ENCODE results near the gene ITPR2. TPM values are rescaled to one million over a fixed set of nuclear protein-coding genes. Genes with fewer than 3 reads are reported as not detected.

Gene ITPR2
- polyA plus RNA-seq, 1 of the 3 experiments (the other 2 are of a cell fraction) = 2.3 TPM

DNA sequence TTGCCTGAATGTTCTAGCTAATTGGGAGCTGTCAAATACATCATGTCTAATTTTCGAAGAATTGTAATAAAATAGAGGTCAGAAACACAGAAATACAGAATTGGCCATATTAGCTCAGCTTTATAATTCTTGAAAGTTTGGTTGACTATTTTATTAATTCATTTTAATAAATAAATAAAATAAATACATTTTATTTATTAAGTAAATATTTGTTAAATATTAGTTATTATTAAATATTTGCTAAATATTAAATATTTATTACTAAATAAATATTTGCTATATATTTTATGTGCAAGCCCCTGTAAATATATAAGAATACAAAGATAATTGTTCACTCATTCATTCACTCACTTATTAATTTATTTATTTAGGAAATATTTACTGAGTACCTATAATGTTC lies 406.3 kb downstream of the ITPR2 start:
- H3K79me2 ChIP-seq (ENCODE audit: insufficient read depth) = no peaks in the 10 kb centered on the region
- H3K27me3 ChIP-seq (ENCODE audit: insufficient read depth) = no peaks in the 10 kb centered on the region
- no peak overlapping the region; a peak in 1 of 4 replicates for H3K27ac ChIP-seq (ENCODE audit: low read depth in 2 of 2, low read length in 1 of 2)
- H3K9me2 ChIP-seq = peaks cover 4% of the 10 kb centered on the region; the same call in 1 of the 2 replicates
- H4K20me1 ChIP-seq (ENCODE audit: insufficient read depth) = no peaks in the 10 kb centered on the region
- no peak overlapping the region for H3K9ac ChIP-seq
- TF ChIP-seq SMC3 (IDR thresholded peaks at IDR 0.05; ENCODE audit: low read depth, low read length) = no peak
- TF ChIP-seq, protein P1, sequence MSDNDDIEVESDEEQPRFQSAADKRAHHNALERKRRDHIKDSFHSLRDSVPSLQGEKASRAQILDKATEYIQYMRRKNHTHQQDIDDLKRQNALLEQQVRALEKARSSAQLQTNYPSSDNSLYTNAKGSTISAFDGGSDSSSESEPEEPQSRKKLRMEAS (IDR thresholded peaks at IDR 0.05; ENCODE audit: low read depth) = no peak
- TF ChIP-seq, protein P2, sequence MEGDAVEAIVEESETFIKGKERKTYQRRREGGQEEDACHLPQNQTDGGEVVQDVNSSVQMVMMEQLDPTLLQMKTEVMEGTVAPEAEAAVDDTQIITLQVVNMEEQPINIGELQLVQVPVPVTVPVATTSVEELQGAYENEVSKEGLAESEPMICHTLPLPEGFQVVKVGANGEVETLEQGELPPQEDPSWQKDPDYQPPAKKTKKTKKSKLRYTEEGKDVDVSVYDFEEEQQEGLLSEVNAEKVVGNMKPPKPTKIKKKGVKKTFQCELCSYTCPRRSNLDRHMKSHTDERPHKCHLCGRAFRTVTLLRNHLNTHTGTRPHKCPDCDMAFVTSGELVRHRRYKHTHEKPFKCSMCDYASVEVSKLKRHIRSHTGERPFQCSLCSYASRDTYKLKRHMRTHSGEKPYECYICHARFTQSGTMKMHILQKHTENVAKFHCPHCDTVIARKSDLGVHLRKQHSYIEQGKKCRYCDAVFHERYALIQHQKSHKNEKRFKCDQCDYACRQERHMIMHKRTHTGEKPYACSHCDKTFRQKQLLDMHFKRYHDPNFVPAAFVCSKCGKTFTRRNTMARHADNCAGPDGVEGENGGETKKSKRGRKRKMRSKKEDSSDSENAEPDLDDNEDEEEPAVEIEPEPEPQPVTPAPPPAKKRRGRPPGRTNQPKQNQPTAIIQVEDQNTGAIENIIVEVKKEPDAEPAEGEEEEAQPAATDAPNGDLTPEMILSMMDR (IDR thresholded peaks at IDR 0.05) = no peak
- TF ChIP-seq JUND (IDR thresholded peaks at IDR 0.05) = no peak
- TF ChIP-seq, protein P3, sequence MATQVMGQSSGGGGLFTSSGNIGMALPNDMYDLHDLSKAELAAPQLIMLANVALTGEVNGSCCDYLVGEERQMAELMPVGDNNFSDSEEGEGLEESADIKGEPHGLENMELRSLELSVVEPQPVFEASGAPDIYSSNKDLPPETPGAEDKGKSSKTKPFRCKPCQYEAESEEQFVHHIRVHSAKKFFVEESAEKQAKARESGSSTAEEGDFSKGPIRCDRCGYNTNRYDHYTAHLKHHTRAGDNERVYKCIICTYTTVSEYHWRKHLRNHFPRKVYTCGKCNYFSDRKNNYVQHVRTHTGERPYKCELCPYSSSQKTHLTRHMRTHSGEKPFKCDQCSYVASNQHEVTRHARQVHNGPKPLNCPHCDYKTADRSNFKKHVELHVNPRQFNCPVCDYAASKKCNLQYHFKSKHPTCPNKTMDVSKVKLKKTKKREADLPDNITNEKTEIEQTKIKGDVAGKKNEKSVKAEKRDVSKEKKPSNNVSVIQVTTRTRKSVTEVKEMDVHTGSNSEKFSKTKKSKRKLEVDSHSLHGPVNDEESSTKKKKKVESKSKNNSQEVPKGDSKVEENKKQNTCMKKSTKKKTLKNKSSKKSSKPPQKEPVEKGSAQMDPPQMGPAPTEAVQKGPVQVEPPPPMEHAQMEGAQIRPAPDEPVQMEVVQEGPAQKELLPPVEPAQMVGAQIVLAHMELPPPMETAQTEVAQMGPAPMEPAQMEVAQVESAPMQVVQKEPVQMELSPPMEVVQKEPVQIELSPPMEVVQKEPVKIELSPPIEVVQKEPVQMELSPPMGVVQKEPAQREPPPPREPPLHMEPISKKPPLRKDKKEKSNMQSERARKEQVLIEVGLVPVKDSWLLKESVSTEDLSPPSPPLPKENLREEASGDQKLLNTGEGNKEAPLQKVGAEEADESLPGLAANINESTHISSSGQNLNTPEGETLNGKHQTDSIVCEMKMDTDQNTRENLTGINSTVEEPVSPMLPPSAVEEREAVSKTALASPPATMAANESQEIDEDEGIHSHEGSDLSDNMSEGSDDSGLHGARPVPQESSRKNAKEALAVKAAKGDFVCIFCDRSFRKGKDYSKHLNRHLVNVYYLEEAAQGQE (IDR thresholded peaks at IDR 0.05; ENCODE audit: low read depth, low read length) = no peak
- no peak for TF ChIP-seq ELF1 (IDR thresholded peaks at IDR 0.05)
- TF ChIP-seq, protein P4, sequence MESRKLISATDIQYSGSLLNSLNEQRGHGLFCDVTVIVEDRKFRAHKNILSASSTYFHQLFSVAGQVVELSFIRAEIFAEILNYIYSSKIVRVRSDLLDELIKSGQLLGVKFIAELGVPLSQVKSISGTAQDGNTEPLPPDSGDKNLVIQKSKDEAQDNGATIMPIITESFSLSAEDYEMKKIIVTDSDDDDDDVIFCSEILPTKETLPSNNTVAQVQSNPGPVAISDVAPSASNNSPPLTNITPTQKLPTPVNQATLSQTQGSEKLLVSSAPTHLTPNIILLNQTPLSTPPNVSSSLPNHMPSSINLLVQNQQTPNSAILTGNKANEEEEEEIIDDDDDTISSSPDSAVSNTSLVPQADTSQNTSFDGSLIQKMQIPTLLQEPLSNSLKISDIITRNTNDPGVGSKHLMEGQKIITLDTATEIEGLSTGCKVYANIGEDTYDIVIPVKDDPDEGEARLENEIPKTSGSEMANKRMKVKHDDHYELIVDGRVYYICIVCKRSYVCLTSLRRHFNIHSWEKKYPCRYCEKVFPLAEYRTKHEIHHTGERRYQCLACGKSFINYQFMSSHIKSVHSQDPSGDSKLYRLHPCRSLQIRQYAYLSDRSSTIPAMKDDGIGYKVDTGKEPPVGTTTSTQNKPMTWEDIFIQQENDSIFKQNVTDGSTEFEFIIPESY (IDR thresholded peaks at IDR 0.05; ENCODE audit: borderline replicate concordance, low read depth) = no peak
- no peak for TF ChIP-seq CHD2 (IDR thresholded peaks at IDR 0.05; ENCODE audit: low read length, partially characterized antibody)
- no peak for TF ChIP-seq RCOR1 (IDR thresholded peaks at IDR 0.05; ENCODE audit: low read length)
- no peak for TF ChIP-seq SIN3A (IDR thresholded peaks at IDR 0.05; ENCODE audit: borderline replicate concordance, low read depth, low read length)
- TF ChIP-seq GATA2 (CRISPR knock-in tag; IDR thresholded peaks at IDR 0.05) = no peak
- TF ChIP-seq, protein P5, sequence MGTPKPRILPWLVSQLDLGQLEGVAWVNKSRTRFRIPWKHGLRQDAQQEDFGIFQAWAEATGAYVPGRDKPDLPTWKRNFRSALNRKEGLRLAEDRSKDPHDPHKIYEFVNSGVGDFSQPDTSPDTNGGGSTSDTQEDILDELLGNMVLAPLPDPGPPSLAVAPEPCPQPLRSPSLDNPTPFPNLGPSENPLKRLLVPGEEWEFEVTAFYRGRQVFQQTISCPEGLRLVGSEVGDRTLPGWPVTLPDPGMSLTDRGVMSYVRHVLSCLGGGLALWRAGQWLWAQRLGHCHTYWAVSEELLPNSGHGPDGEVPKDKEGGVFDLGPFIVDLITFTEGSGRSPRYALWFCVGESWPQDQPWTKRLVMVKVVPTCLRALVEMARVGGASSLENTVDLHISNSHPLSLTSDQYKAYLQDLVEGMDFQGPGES (IDR thresholded peaks at IDR 0.05; ENCODE audit: low read depth, low read length) = no peak
- CTCF ChIA-PET = interaction anchor here (0.8 to 1.5 kb wide), 3 partner anchors 187 to 225 kb away, joined by 3 to 7 read pairs (median 4); no protein-coding TSS in a partner anchor
- H3K4me1 ChIP-seq (ENCODE audit: control insufficient read depth in 1 of 2, insufficient read depth in 2 of 2, low read depth in 1 of 2, low read length in 1 of 2) = peaks cover 0 to 16% of the 10 kb centered on the region in 2 experiments; a peak in 1 of 4 replicates
- WGBS (ENCODE audit: low lambda C conversion rate) = 80% methylated on average over 1 of the region's 1 CpG
- H3K36me3 ChIP-seq (replicated peaks in 1 of 2; ENCODE audit: control insufficient read depth in 1 of 2, insufficient read depth in 2 of 2, low read length in 1 of 2) = peaks cover 0 to 8% of the 10 kb centered on the region in 2 experiments
- H3K9me3 ChIP-seq = no peaks in the 10 kb centered on the region
- POLR2A ChIA-PET = no interaction called here
- no peak overlapping the region for H3K4me2 ChIP-seq
- H3F3A ChIP-seq (replicated peaks; ENCODE audit: insufficient read depth) = peaks cover 6% of the 10 kb centered on the region
- H3K4me3 ChIP-seq (ENCODE audit: low read depth in 2 of 2, low read length in 1 of 2) = no peak overlapping the region
- H2AFZ ChIP-seq (ENCODE audit: low read depth) = no peak overlapping the region
- DNase-seq = no peak
